HG02571 (cell line): Measurements from ENCODE around the gene PRPSAP2.

ENCODE experiments used
- ATAC-seq: cut with Tn5 transposase; IDR thresholded peaks from one replicate; pipeline ENCODE4 v1.9.1; 2021; ENCODE audit warnings: mild to moderate bottlenecking, moderate library complexity; ENCODE audit not compliant: unreplicated experiment

Gene PRPSAP2

DNA sequence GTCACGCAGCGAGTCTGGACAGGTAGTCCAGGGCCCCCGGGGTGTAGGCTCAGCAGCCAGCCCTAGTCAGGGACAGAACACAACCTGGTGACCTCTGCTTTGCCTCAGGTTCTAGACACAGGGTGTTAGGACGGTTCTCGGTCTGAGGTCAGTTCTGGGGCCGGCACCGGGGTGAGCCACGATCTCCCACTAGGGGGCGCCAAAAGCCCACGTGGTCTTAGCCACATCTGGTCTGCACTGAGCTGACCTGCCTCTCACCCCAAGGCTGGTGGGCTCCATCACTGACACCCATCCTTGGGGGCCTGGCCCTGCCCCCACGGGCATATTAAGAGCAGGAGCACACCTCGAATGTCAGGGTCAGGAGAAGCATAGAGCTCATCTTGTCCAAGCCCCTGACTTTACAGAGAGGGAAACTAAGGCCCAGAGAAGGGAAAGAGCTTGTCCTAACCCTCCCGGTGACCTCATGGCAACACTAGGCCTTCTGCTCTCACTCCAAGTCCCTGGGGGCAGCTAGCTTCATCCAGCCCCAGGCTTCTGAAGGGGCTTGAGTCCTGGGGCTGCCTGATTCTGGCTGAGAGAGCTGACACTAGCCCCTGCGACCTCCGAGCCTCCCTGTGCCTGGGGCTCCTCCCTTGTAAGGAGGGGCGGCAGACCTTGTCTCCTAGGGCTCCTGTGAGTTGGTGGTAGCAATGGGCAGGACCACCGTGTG lies 103.0 kb downstream of the PRPSAP2 start:
- peak; percentile 65 for ATAC-seq

DNA sequence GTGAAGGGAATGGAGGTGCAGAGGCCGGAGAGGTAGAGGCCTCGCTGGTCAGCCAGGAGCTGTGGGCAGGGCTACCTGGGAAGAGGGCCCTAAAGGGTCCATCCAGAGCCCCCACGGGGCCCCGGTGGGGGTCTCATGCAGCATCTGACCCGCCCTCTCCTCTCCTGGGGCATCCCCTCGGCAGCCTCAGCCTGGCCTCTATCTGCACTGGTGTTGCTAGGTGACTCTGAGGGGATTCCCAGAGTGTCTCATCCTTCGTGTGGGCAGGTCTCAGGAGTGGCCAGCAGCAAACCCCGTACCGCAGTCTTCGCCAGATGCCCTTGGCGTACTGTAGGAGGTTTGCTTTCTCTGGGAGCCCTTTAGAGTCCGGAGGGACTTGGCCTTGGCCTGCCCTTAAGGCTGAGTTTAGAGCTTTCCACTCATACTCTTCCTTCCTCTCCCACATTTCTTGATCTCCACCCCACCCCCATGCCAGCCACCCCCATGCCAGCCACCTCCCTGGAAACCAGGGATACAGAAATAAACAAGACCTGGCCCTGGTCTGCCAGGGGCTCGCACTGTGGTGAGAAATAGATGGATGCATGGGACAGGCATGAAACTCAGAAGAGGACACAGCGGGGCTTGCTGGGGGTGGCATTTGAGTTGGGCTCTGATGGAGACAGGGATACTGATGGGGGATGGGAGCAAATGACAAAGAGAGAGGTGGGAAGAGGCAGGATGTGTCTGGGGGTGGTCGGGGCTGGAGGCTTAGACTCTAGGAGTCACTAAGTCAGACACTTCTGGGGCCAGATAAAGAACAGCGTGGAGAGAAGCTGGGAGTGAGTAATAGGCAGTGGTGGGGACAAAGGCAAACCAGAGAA lies 103.9 kb downstream of the PRPSAP2 start:
- no peak for ATAC-seq

DNA sequence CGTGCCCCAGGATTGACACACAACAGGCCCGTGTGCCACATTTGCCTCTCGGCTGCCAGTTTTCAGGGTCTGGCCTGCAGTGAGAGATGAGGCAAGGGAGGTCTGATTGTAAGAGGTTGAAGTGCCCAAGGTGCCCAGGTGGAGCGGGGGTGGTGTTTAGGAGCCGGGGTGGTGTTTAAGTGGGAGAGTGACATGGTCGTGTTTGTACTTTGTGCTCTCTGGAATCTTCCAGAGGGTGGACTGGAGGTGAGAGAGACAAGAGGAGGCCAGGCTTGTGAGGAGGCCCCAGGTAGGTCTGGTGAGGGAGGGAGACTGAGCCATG lies 104.5 kb downstream of the PRPSAP2 start:
- ATAC-seq: no peak

DNA sequence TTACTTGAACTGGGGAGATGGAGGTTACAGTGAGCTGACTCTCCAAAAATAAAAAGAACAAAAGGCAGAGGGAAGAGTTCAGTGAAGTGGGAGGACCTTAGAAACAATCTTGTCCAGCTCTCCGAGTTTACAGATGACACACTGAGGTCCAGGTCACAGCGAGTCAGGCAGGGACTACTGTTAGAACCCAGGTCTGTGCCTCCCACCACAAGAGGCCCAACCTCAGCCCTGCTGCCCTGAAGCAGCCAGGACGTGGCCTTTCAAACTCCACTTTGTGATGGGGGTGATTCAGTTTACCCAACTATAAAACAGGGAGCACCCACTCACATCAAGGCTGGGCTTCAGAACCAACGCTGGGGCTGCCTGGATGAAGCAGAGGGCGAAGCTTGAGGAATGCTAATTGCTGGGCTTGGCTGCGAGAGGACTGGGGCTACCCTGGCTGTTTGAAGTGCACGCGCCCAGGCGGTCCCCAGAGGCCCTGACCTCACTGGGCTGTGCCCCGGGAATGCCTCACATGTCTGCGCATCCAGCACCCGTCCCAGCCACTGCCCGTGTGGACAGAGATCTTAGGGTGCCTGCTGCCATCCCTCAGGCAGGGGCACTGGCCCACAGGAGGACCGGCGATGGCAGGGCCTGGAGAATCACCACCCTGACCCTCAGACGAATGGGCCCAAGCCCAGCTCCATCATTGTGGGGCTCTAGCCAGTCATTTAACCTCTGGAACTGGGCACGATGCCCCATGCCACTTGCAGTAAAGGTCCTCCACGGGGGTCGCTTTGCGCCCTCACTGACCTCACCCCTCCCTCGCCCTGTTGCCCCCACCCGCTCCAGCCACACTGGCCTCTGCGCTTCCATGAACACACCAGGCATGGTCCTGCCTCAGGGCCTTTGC lies 105.4 kb downstream of the PRPSAP2 start:
- ATAC-seq: no peak

DNA sequence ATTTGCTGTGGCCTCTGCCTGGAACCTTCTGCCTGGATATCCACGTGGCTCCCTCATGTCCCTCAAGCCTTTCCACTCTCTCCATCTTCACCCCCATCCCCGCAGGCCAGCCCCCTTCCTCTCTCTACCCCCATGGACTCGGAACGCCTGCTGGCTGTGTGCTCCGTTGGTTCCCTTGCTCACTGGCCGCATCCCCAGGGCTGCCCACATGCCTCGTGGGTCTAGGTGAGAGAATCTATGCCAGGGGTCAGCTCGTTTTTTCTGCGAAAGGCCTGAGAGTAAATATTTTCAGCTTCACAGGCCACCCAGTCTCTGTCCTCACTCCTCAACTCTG lies 106.1 kb downstream of the PRPSAP2 start:
- ATAC-seq: no peak

DNA sequence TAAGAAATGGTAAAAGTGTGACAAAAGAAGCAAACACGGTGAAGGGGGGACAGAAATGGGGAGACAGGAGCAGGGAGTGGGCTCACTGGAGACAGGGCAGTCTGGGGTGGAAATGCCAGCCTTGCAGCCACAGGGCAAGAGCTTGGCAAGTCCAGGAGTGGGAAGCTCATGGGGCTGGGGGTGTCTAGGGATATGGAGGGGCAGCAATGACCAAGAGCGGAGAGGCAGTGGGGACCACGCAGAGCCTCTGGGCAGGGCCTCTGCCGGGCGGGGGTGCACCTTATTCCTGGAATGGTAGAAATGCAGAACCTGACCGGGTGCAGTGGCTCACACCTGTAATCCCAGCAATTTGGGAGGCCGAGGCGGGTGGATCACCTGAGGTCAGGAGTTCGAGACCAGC lies 106.6 kb downstream of the PRPSAP2 start:
- no peak for ATAC-seq

DNA sequence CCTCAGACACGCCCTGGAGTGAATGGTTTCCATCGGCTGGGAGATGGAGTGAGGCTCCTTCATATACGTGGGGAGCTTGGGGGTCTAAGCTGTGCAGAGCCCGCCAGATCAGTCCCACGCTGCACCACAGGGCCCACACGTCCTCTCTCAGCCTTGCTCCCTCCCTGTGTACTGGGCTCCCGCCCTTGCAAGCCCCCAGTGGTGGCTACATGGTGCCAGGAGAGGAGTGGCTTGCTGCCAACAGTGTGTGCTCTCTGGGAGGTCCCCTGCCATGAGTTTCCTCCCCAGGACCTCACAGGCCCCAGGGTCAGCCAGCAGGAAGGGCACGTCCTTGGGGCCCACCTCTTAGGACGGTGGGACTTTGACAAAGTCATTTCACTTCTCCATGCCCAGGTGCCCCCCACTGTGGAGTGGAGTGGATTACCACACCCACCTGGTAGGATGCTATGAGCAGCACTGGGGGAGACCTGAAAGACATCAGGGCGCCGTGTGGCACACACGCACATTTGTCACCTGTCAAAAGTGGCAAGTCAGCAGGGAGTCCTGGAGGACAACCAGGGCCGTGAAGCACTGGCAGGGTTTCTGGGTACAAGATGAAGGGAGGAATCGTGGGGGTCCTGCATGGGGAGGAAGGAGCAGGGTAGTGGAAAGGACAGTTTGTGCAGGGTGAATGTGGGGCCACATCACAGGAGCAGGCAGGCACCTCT lies 107.8 kb downstream of the PRPSAP2 start:
- ATAC-seq: no peak

DNA sequence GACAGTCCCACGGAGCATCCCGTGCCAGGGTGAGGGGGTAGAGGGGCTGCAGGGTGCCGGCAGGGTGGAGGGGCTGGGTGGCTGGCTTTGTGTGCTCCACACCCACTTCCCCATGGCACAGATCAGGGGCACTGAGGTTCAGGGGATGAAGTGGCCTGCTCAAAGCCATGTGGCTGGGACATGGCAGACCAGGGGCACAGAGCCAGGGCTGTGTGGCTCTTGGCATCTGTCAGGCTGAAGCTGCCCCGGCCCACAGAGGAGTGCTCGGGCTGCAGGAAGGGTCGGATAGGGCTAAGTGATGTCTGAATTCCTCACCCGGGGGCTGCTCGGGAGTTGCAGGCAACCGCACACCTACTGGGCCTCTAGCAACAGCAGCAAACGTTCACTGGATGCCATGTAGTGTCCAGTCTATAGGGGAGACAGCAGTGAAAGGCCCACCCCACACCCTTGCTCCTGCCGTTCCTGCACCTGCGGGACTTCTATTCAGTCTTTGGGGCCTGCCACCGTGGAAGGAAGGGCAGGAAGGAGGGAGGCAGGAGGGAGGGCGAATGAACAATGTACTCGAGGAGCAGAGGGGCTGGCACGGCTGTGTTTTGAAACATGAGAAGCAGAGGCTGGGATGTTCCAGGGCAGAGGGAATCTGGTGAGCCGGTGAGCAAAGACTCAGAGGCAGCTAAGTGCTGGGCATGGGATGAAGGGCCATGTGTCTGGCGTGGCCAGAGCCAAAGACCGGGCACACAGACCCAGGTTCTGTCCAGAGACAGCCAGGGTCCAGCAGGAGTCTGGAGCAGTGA lies 109.1 kb downstream of the PRPSAP2 start:
- no peak for ATAC-seq

DNA sequence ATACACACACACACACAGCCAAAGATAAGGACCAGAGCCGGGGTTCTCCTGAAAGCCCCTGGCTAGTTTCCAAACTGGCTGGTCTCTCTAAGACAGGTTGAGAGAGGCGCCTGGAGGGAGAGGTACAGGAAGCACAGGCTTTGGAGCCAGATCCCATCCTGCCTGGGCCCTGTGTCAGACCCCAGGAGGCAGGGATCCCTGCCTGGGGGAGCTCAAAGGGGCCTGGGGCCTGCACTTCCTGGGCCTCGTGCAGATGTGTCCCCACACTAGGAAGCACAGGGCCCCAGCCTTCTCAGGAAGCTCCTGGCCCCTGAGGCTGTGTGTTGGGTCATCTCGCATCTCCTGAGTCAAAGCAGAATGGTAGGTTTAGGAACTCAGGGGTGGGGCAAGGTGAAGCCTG lies 110.0 kb downstream of the PRPSAP2 start:
- no peak for ATAC-seq

DNA sequence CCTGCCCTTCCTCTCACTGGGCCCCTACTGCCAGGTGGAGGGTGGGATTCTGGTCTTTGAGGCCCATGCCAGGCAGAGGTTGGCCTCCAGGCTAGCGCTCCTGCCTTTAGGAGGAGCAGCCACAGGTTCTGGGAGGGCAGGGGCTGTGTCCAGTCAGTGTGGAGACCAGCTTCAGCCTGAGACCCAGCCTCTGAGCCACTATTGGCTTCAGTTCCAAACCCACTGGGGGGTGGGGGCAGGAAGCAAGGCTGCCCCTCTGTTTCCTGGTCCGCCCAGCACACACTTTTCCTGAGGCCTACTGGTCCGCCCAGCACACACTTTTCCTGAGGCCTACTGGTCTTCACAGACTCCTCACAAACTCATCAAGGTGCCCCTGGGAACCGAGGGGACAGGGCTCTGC lies 110.4 kb downstream of the PRPSAP2 start:
- ATAC-seq: no peak

DNA sequence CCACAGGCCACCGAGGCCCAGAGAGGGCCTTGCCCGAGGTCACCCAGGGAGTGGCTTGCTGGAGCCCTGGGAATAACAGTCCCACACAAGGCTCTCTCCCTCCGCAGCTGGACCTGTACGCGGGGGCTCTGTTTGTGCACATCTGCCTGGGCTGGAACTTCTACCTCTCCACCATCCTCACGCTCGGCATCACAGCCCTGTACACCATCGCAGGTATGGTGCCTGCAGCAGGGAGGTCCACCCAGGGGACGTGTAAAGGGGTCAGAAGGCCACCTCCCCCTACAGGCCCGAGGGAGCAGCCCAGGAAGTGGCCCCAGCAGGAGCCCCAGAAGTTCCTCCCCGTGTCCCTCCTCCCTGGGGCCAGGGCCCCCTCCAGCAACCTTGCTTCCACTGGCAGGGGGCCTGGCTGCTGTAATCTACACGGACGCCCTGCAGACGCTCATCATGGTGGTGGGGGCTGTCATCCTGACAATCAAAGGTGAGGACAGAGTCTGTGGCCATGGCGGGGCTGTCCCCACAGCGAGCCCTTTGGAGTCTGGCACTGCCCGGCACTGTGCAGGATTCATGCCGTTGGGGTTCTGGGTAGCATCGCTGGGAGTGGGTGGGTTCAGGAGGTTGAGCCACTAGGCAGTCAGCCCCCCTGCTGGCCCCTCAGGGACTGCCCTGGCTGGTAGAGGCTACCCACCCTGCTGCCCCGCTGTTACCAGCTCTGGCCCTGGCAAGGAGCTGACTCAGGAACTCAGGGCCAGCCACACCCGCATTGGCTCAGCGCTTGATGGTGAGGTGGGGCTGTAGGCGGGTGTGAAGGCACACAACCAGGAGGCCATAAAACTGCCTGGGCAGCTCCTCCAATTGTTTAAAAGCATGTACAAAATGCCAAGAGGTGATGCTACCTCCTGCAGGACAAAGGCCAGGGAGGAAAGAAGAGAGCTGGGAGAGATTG lies 111.3 kb downstream of the PRPSAP2 start:
- no peak for ATAC-seq

DNA sequence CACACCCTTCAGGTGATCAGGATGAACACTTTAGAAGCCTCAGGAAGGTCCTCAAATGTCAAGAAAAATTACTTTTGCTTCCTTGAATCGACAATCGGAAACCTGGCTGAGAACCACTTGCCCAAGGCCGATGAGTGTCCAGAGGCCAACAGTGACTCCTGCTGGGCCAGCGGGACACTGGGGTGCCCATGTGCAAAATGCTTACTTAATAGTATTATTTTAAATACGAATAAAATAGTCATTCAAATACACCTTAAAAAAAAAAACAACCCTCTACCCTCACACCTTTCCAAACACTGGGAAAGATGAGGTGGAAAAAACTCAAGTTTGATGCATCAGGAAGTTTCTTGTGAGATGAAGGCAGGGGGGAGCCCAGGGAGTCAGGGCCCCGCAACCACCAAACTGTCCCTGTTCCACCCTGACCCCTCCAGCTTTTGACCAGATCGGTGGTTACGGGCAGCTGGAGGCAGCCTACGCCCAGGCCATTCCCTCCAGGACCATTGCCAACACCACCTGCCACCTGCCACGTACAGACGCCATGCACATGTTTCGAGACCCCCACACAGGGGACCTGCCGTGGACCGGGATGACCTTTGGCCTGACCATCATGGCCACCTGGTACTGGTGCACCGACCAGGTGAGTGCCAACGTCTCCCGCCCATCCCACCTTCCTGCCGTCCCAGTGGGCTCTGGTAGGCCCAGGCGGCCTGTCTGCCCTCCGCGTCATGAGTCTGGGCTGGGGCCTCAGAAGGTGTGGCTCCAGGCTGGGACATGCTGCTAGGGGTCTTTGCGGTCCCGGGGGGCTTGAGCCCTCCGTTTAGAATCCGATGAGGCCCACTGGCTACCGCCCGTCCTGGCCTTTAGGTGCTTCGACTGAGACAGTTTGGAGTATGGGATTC lies 112.9 kb downstream of the PRPSAP2 start:
- ATAC-seq: no peak

DNA sequence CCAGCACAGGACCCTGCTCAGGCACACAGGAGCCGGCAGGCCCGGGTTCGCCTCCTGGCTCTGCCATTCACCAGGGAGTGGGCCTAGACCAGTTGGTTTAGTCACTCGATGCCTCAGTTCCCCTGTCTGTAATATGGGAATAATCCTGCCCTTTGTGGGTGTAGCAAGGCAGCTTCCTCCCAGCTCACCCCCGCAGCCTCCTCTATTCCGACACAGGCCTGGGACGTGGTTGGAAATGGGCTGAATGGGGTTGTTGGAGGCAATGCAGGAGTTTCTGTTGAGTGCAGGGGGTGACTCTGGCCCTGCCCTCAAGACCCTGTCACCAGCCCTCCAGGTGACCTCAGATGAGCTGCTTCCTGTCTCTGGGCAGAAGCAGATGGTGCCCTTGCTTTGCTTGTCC lies 113.9 kb downstream of the PRPSAP2 start:
- ATAC-seq: no peak

DNA sequence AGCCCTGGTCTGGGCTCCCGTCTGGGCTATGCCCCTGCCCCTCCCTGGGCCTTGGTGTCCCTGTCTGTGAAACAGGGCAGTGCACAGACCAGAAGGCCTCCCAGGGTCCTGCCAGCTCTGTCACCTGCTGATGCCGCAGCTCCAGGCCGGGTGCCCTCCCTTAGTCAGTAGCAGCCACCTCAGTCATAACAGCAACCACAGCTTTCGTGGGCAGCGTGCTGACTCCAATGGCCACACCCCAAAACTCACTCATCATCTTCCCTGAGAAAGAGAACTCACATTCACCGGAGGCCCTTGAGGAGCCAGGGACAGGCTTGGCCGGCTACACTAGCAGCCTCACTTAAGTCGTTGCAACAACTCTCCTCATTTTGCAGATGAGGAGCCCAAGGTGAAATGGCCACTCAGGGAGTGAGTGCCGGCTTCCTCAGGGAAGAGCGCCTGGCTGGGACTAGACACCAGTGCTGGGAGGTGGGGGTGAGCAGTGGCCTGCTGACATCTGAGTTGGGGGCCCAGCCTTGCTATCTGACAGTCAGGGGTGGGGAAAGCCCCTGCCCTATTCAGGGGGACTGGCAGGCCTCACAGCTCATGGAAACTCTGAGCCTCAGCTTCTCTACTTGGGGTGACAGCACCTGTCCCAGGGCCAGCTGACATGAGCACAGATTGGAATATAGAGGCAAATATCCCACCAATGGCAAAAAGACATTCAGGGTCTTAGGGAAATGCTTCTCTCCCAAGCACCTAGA lies 116.6 kb downstream of the PRPSAP2 start:
- ATAC-seq: no peak

DNA sequence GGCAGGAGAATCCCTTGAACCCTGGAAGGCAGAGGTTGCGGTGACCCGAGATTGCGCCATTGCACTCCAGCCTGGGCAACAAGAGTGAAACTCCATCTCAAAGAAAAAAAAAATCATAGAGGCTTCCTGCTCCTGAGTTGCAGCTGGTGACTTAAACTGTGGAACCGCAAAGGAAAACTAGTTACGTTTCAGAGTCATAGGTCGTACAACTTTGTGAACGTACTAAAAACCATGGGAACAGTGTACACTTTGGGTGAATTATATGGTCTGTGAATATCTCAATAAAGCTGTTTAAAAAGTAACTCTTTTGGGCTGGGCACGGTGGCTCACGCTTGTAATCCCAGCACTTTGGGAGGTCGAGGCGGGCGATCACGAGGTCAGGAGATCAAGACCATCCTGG lies 117.7 kb downstream of the PRPSAP2 start:
- ATAC-seq: no peak

DNA sequence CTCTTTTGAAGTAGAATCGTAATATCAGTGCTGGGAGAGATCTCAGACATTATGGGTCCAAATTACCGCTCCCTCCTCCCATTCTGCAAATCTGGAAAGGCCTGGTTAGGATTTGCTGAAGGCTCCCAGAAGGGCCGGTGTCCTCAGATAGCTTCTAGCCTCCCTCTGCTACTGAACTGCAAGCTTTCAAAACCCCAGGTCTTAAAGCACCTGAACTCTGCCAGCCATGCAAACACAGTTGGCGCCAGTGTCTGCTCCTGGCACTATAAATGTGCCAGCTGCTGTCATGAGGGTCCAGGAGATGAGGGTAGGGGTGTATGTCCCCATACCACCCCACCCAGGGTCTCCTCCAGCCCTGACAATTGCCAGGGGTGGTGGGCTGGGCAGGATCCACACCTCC lies 118.3 kb downstream of the PRPSAP2 start:
- no peak for ATAC-seq

DNA sequence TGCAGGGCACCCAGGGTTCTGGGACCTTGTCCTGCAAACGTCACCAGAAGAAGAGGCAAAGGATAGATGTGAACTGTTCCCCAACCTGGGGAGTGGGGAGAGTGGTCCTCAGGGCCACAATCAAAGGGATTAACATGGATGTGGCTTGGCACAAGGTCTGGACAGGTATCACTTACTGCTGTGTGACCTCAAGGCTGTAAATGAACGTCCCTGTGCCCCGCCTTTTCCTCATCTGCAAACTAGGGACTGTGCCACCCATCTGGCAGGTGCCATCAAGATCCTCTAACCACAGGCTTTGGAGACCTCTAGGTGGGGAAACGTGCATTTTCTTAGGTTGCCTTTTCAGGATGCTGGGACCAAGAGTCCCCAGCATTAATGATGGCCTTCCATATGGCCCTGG lies 119.1 kb downstream of the PRPSAP2 start:
- no peak for ATAC-seq
